WTC11 (cell line): ENCODE measurements around the gene MYO1F. TPM values are rescaled to one million over a fixed set of nuclear protein-coding genes. Genes with fewer than 3 reads are reported as not detected.

ENCODE experiments used
- ATAC-seq: fragments of 200-7000 bp; cut with Tn5 transposase; 2 replicates; pipeline ENCODE4 v1.10.0; 2021; ENCODE audit warnings: mild to moderate bottlenecking, moderate library complexity
- CTCF ChIA-PET: fragments of 300-600 bp; sonication (Branson Sonifier 250); formaldehyde crosslinking; loops from one replicate; lab custom pipeline; 2021; ENCODE audit warnings: antibody characterized with exemption; lab: Charles Lee
- POLR2A ChIA-PET: fragments of 350-600 bp; sonication (Branson Sonifier 250); formaldehyde crosslinking; loops from one replicate; lab custom pipeline; 2021; ENCODE audit warnings: antibody characterized with exemption; lab: Charles Lee
- DNase-seq: peaks from one replicate; pipeline ENCODE4 v3.0.0; 2021; ENCODE audit warnings: low spot score
- H3K27ac Mint-ChIP-seq: 2 replicates; pipeline ENCODE4 v1.8.0; 2021; ENCODE audit warnings: mixed read lengths
- H3K27me3 Mint-ChIP-seq: 2 replicates; pipeline ENCODE4 v1.8.0; 2021; ENCODE audit warnings: low read depth, mild to moderate bottlenecking, moderate library complexity, mixed read lengths
- H3K36me3 Mint-ChIP-seq: 2 replicates; pipeline ENCODE4 v1.8.0; 2021; ENCODE audit warnings: mixed read lengths
- H3K4me1 Mint-ChIP-seq: 2 replicates; pipeline ENCODE4 v1.8.0; 2022; ENCODE audit warnings: mixed read lengths
- H3K4me3 Mint-ChIP-seq: 2 replicates; pipeline ENCODE4 v1.8.0; 2021; ENCODE audit warnings: mild to moderate bottlenecking, moderate library complexity, mixed read lengths
- H3K9me3 Mint-ChIP-seq: 2 replicates; pipeline ENCODE4 v1.8.0; 2021; ENCODE audit warnings: mixed read lengths
- AFF4 ChIP-seq: sonication (generic); formaldehyde crosslinking; IDR thresholded peaks from 2 replicates; pipeline ENCODE4 v1.8.1; 2023; ENCODE audit warnings: mild to moderate bottlenecking, missing genetic modification reagents, borderline replicate concordance
- ARID4B ChIP-seq: sonication (generic); formaldehyde crosslinking; IDR thresholded peaks from 2 replicates; pipeline ENCODE4 v1.8.0; 2023; ENCODE audit warnings: missing genetic modification reagents, mild to moderate bottlenecking, borderline replicate concordance
- ATF6 ChIP-seq: sonication (generic); formaldehyde crosslinking; IDR thresholded peaks from 2 replicates; pipeline ENCODE4 v1.8.1; 2023; ENCODE audit warnings: mild to moderate bottlenecking, missing genetic modification reagents
- CDX4 ChIP-seq: fragments of 250-450 bp; sonication (Bioruptor Pico); IDR thresholded peaks from 2 replicates; pipeline ENCODE4 v1.9.0; 2021; ENCODE audit warnings: moderate library complexity, mild to moderate bottlenecking, inconsistent platforms, borderline replicate concordance
- E2F5 ChIP-seq: sonication (generic); formaldehyde crosslinking; IDR thresholded peaks from 2 replicates; pipeline ENCODE4 v1.8.1; 2022; ENCODE audit warnings: mild to moderate bottlenecking, moderate library complexity, missing genetic modification reagents
- NFE2L1 ChIP-seq: sonication (generic); formaldehyde crosslinking; IDR thresholded peaks from 2 replicates; pipeline ENCODE4 v1.8.1; 2023; ENCODE audit warnings: missing genetic modification reagents
- PRDM15 ChIP-seq: sonication (generic); formaldehyde crosslinking; IDR thresholded peaks from 2 replicates; pipeline ENCODE4 v1.8.0; 2022; ENCODE audit warnings: missing genetic modification reagents
- PRRX2 ChIP-seq: fragments of 250-450 bp; sonication (Bioruptor Pico); IDR thresholded peaks from 2 replicates; pipeline ENCODE4 v1.8.0; 2021; ENCODE audit warnings: mild to moderate bottlenecking
- SMAD3 ChIP-seq: sonication (generic); formaldehyde crosslinking; IDR thresholded peaks from 2 replicates; pipeline ENCODE4 v1.8.0; 2022; ENCODE audit warnings: missing genetic modification reagents, mild to moderate bottlenecking, borderline replicate concordance
- ZNF121 ChIP-seq: sonication (generic); formaldehyde crosslinking; IDR thresholded peaks from 2 replicates; pipeline ENCODE4 v1.8.0; 2023; ENCODE audit warnings: missing genetic modification reagents
- ZNF138 ChIP-seq: sonication (generic); formaldehyde crosslinking; conservative IDR thresholded peaks from 2 replicates; pipeline ENCODE4 v1.8.1; 2022; ENCODE audit warnings: mild to moderate bottlenecking, moderate library complexity, missing genetic modification reagents
- ZNF263 ChIP-seq: sonication (generic); formaldehyde crosslinking; IDR thresholded peaks from 2 replicates; pipeline ENCODE4 v1.8.1; 2022; ENCODE audit warnings: low read depth, mild to moderate bottlenecking, moderate library complexity, missing genetic modification reagents
- ZSCAN18 ChIP-seq: fragments of 250-450 bp; sonication (Bioruptor Pico); IDR thresholded peaks from 2 replicates; pipeline ENCODE4 v2.1.2; 2022; ENCODE audit warnings: mild to moderate bottlenecking, moderate library complexity
- total RNA-seq: library from RNA; stranded (reverse); gene quantifications from 3 replicates; pipeline ENCODE4 v1.2.3, GENCODE V29; 2021

The MYO1F gene
- total RNA-seq, 1 experiment from 2014 or later, result 2.8 TPM

- TF ChIP-seq ZSCAN18 (CRISPR knock-in tag), result no peak
- no peak for TF ChIP-seq ATF6
- TF ChIP-seq, all 79 proteins: peak for 0
Measured at GRCh38 chr19:8531470-8531869, 45.8 kb downstream of the MYO1F start (continued).

GRCh38 chr19:8530061-8530679 is 47.1 kb downstream of the MYO1F start:
- TF ChIP-seq NFE2L1 (CRISPR knock-in tag), result no peak
- TF ChIP-seq PRDM15 (CRISPR knock-in tag), result peak; percentile 70
- no peak overlapping the region for H3K4me3 Mint-ChIP-seq
- CTCF ChIA-PET, result interaction anchor here (1.9 kb wide), 2 partner anchors 48 to 56 kb away, joined by 4 to 6 read pairs; no protein-coding TSS in a partner anchor
- no peak for DNase-seq
- H3K27me3 Mint-ChIP-seq, result peaks cover 6% of the 10 kb centered on the region
- peaks cover 3% of the 10 kb centered on the region; the same call in 1 of the 2 replicates for H3K36me3 Mint-ChIP-seq
- POLR2A ChIA-PET, result no interaction called here
- ATAC-seq, result no peak
- no peak overlapping the region for H3K27ac Mint-ChIP-seq
- H3K9me3 Mint-ChIP-seq, result no peaks in the 10 kb centered on the region
- H3K4me1 Mint-ChIP-seq, result peaks cover 16% of the 10 kb centered on the region

- H3K27me3 Mint-ChIP-seq, result peaks cover 6% of the 10 kb centered on the region
- no peaks in the 10 kb centered on the region for H3K9me3 Mint-ChIP-seq
- no peak overlapping the region for H3K27ac Mint-ChIP-seq
- ChIA-PET POLR2A (no interaction called here), CTCF (interaction anchor here (0.6 kb wide), 1 partner anchor 52 kb away, joined by 4 read pairs; no protein-coding TSS in a partner anchor)
- H3K4me3 Mint-ChIP-seq, result no peak overlapping the region
- H3K4me1 Mint-ChIP-seq, result peaks cover 18% of the 10 kb centered on the region
- peaks cover 3% of the 10 kb centered on the region; the same call in 1 of the 2 replicates for H3K36me3 Mint-ChIP-seq
- ATAC-seq (no peak), DNase-seq (no peak)
- no peak for TF ChIP-seq AFF4 (CRISPR knock-in tag)
- no peak for TF ChIP-seq ZNF138 (CRISPR knock-in tag)
- no peak for TF ChIP-seq PRRX2 (CRISPR knock-in tag)
- no peak for TF ChIP-seq ZNF263 (CRISPR knock-in tag)
- no peak for TF ChIP-seq ZNF121 (CRISPR knock-in tag)
- no peak for TF ChIP-seq E2F5 (CRISPR knock-in tag)
- no peak for TF ChIP-seq SMAD3 (CRISPR knock-in tag)
- no peak for TF ChIP-seq CDX4 (CRISPR knock-in tag)
- no peak for TF ChIP-seq ARID4B (CRISPR knock-in tag)
Measured at GRCh38 chr19:8529369-8530006, 47.8 kb downstream of the MYO1F start.
